HG03520 (cell line): ENCODE measurements around the gene P2RX7.
"Not testable (repeated sequence)": the region's sequence is repeated elsewhere in the genome, so short reads cannot be mapped to it uniquely, and the experiment has no call there.

Experiments
- ATAC-seq: cut with Tn5 transposase; IDR thresholded peaks from one replicate; pipeline ENCODE4 v1.9.1; 2021; ENCODE audit warnings: mild to moderate bottlenecking, moderate library complexity; ENCODE audit not compliant: unreplicated experiment

The P2RX7 gene

GRCh38 chr12:121133838-121134237 lies 1.2 kb downstream of the P2RX7 start:
- no peak for ATAC-seq

- ATAC-seq: no peak
These were observed 2.6 kb downstream of the P2RX7 start for GRCh38 chr12:121135320-121135719.

- ATAC-seq: no peak
These were observed 4.8 kb downstream of the P2RX7 start for GRCh38 chr12:121137512-121137911.

GRCh38 chr12:121138284-121138683 lies 5.6 kb downstream of the P2RX7 start:
- no peak for ATAC-seq

- no peak for ATAC-seq
These were observed 6.6 kb downstream of the P2RX7 start for GRCh38 chr12:121139286-121139685.

GRCh38 chr12:121142171-121142950 lies 9.7 kb downstream of the P2RX7 start:
- no peak for ATAC-seq

- no peak for ATAC-seq
These were observed 11.8 kb downstream of the P2RX7 start for GRCh38 chr12:121144416-121144914.

- no peak for ATAC-seq
These were observed 12.5 kb downstream of the P2RX7 start for GRCh38 chr12:121145221-121145620.

GRCh38 chr12:121149289-121149688 lies 16.6 kb downstream of the P2RX7 start:
- ATAC-seq: not testable (repeated sequence)

- ATAC-seq: no peak
These were observed 22.2 kb downstream of the P2RX7 start for GRCh38 chr12:121154793-121155375.

GRCh38 chr12:121156365-121156764 lies 23.7 kb downstream of the P2RX7 start:
- ATAC-seq: no peak

- ATAC-seq: no peak
These were observed 25.4 kb downstream of the P2RX7 start for GRCh38 chr12:121158085-121158484.

GRCh38 chr12:121158728-121159351 lies 26.2 kb downstream of the P2RX7 start:
- not testable (repeated sequence) for ATAC-seq

GRCh38 chr12:121159467-121160307 lies 27.0 kb downstream of the P2RX7 start:
- no peak for ATAC-seq

GRCh38 chr12:121162384-121162783 lies 29.7 kb downstream of the P2RX7 start:
- ATAC-seq: no peak

GRCh38 chr12:121162985-121163384 lies 30.3 kb downstream of the P2RX7 start:
- no peak for ATAC-seq

- ATAC-seq: not testable (repeated sequence)
These were observed 32.2 kb downstream of the P2RX7 start for GRCh38 chr12:121164839-121165238.

- ATAC-seq: no peak
These were observed 32.6 kb downstream of the P2RX7 start for GRCh38 chr12:121165316-121165715.

- no peak for ATAC-seq
These were observed 33.7 kb downstream of the P2RX7 start for GRCh38 chr12:121166356-121166755.

GRCh38 chr12:121167232-121167820 lies 34.6 kb downstream of the P2RX7 start:
- ATAC-seq: no peak

- ATAC-seq: no peak
These were observed 35.3 kb downstream of the P2RX7 start for GRCh38 chr12:121167951-121168350.
